Psoas muscle (tissue), 8 donors: ENCODE data around the gene UBE2QL1. TPM values are rescaled to one million over a fixed set of nuclear protein-coding genes. Genes with fewer than 3 reads are reported as not detected.

ENCODE experiments used
- ATAC-seq, 4 donors: fragments of 200-7000 bp; cut with Tn5 transposase; one replicate each; pipeline ENCODE4 v1.9.1; 2020; ENCODE audit warnings: moderate library complexity in 3 of 4, mild to moderate bottlenecking in 2 of 4
- DNase-seq, 2 donors: peaks; one replicate each; pipeline ENCODE4 v3.0.0-alpha.2; 2020
- H3K27ac ChIP-seq: fragments of 200-600 bp; one replicate; pipeline ENCODE4 v1.8.0; 2022
- H3K27me3 ChIP-seq, 3 donors: fragments of 200-600 bp in 1 of 3; one replicate each; pipeline versions ENCODE4 v1.6.1 to v1.8.0; 2013 to 2022; ENCODE audit warnings: low read length in 2 of 3, mild to moderate bottlenecking in 2 of 3, moderate library complexity in 1 of 3; ENCODE audit not compliant: insufficient read depth in 3 of 3
- H3K36me3 ChIP-seq, 2 donors: fragments of 200-600 bp in 1 of 2; one replicate each; pipeline versions ENCODE4 v1.6.1 to v1.8.0; 2013 to 2022; ENCODE audit warnings: low read depth in 1 of 2, mild to moderate bottlenecking in 1 of 2, moderate library complexity in 1 of 2; ENCODE audit not compliant: insufficient read depth in 1 of 2
- H3K4me1 ChIP-seq: fragments of 200-600 bp; one replicate; pipeline ENCODE4 v1.8.0; 2022
- H3K4me3 ChIP-seq: fragments of 200-600 bp; one replicate; pipeline ENCODE4 v1.8.0; 2022; ENCODE audit warnings: mild to moderate bottlenecking
- H3K9me3 ChIP-seq: fragments of 200-600 bp; one replicate; pipeline ENCODE4 v1.8.0; 2022
- WGBS, 3 donors: extraction: QIAGEN DNeasy Blood & Tissue Kit; methylation state at CpG; one replicate each; pipeline versions ENCODE4 v1.1.6 to v1.1.7; 2013; 5-methylcytosine and 5-hydroxymethylcytosine counted together
- intact Hi-C, 2 donors: fragments of 100-400 bp; cut with DNase I; formaldehyde crosslinking; loops; one replicate each; pipeline versions ENCODE4 v1.11.0 to v1.14.2; 2022
- long read RNA-seq, 2 donors: library from polyadenylated mRNA; unstranded; transcript quantifications; one replicate each; pipeline ENCODE4 v2.0.0, GENCODE V29; 2021
- polyA plus RNA-seq, 3 donors: library from polyadenylated mRNA; stranded (reverse); fragments of 200-250 nt; gene quantifications; one replicate each; pipeline ENCODE4 v1.2.3, GENCODE V29; 2013
- total RNA-seq, 4 donors: library from RNA; stranded (reverse); fragmentation: NEBNext Ultra II Directional in 2 of 4; extraction: Animal tissue kit (Norgen Biotek cat#: 25700) in 2 of 4; gene quantifications; one replicate each; pipeline versions ENCODE4 v1.2.1 to v1.2.4, GENCODE V29; 2021 to 2023
- TF ChIP-seq, protein P1 (sequence below): fragments of 200-600 bp; IDR thresholded peaks from one replicate; pipeline ENCODE4 v1.8.0; 2022; ENCODE audit warnings: antibody characterized with exemption
- donor health status: healthy with polysubstance abuse.
- donor health status: DM: no; HTN: no; CAD: no; lungs with moderate emphysema.
- donor health status: Bipolar disorder and iron deficiency.
- donor health status: healthy.
- donor health status: DM: yes; HTN: yes; CAD: no.
- donor health status: DM: no; HTN: no; CAD: no.
- donor health status: DM: no; HTN: no; CAD: no.
- donor health status: DM: yes; HTN: yes; CAD: no.

UBE2QL1 gene, protein sequence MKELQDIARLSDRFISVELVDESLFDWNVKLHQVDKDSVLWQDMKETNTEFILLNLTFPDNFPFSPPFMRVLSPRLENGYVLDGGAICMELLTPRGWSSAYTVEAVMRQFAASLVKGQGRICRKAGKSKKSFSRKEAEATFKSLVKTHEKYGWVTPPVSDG
- 10 to 100 TPM; 12.9 to 96.2 (median 20.6) TPM for total RNA-seq
- polyA plus RNA-seq = 10 to 100 TPM in 2 of 3 donors, 1 to 10 TPM in 1; 3.2 to 63.4 (median 33.3) TPM
- long read RNA-seq, donor 1, full-length matches to known transcripts = 10 of 12 reads
- long read RNA-seq, donor 1, partial matches to known transcripts = 0 of 12 reads
- long read RNA-seq, donor 1, other reads (novel, unspliced or antisense) = 2 of 12 reads
- long read RNA-seq, donor 2, full-length matches to known transcripts = 77 of 96 reads
- long read RNA-seq, donor 2, partial matches to known transcripts = 0 of 96 reads
- long read RNA-seq, donor 2, other reads (novel, unspliced or antisense) = 19 of 96 reads

DNA sequence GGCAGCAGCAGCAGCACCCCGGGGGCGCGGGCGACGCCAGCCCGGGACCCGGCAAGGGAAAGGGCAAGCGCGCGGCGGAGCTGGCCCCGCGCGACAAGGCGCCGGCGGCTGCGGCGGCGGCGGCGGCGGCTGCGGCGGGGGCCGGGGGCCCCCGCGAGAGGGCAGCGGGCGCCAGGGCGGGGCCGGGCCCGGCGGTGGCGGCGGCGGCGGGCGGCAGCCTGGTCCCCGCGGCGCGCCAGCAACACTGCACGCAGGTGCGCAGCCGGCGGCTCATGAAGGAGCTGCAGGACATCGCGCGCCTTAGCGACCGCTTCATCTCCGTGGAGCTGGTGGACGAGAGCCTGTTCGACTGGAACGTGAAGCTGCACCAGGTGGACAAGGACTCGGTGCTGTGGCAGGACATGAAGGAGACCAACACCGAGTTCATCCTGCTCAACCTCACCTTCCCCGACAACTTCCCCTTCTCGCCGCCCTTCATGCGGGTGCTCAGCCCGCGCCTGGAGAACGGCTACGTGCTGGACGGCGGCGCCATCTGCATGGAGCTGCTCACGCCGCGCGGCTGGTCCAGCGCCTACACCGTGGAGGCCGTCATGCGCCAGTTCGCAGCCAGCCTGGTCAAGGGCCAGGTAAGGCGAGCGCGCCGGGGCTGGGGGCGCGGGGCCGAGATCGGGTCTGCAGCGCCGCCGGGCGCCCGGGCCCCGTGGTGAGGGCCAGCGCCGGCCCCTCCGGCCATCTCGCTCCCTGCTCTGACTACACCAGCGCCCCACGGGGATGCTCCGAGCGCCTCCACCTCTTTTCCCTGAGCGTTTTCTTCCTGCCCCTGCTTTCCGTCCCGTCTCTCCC, at the start of gene UBE2QL1:
Gene UBE2QL1, plus strand, starts transcription at position 238 of the 843 bp plus-strand sequence. Its CDS starts 35 bp downstream, at position 273.
- H3K9me3 ChIP-seq = no peaks in the 10 kb centered on the region
- H3K4me3 ChIP-seq = peak within 1 kb of the TSS; percentile 84
- H3K36me3 ChIP-seq = no peaks in the 10 kb centered on the region
- H3K4me1 ChIP-seq = peaks cover 32% of the 10 kb centered on the region
- peak in 1 of 2 donors; percentile 69 for DNase-seq
- intact Hi-C loops = loop anchor here (5.0 to 10.0 kb wide), 5 partner anchors 72 to 954 kb away; partner anchors contain the start of gene MED10 (in 2 of the 2)
- peak; percentile 37 to 63 (median 57) for ATAC-seq
- no peaks in the 10 kb centered on the region for H3K27me3 ChIP-seq
- TF ChIP-seq, protein P1, sequence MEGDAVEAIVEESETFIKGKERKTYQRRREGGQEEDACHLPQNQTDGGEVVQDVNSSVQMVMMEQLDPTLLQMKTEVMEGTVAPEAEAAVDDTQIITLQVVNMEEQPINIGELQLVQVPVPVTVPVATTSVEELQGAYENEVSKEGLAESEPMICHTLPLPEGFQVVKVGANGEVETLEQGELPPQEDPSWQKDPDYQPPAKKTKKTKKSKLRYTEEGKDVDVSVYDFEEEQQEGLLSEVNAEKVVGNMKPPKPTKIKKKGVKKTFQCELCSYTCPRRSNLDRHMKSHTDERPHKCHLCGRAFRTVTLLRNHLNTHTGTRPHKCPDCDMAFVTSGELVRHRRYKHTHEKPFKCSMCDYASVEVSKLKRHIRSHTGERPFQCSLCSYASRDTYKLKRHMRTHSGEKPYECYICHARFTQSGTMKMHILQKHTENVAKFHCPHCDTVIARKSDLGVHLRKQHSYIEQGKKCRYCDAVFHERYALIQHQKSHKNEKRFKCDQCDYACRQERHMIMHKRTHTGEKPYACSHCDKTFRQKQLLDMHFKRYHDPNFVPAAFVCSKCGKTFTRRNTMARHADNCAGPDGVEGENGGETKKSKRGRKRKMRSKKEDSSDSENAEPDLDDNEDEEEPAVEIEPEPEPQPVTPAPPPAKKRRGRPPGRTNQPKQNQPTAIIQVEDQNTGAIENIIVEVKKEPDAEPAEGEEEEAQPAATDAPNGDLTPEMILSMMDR = no peak
- 1% methylated on average over 37 to 100 of the region's 103 CpGs for WGBS, 3 donors
- peak within 1 kb of the TSS; percentile 91 for H3K27ac ChIP-seq

DNA sequence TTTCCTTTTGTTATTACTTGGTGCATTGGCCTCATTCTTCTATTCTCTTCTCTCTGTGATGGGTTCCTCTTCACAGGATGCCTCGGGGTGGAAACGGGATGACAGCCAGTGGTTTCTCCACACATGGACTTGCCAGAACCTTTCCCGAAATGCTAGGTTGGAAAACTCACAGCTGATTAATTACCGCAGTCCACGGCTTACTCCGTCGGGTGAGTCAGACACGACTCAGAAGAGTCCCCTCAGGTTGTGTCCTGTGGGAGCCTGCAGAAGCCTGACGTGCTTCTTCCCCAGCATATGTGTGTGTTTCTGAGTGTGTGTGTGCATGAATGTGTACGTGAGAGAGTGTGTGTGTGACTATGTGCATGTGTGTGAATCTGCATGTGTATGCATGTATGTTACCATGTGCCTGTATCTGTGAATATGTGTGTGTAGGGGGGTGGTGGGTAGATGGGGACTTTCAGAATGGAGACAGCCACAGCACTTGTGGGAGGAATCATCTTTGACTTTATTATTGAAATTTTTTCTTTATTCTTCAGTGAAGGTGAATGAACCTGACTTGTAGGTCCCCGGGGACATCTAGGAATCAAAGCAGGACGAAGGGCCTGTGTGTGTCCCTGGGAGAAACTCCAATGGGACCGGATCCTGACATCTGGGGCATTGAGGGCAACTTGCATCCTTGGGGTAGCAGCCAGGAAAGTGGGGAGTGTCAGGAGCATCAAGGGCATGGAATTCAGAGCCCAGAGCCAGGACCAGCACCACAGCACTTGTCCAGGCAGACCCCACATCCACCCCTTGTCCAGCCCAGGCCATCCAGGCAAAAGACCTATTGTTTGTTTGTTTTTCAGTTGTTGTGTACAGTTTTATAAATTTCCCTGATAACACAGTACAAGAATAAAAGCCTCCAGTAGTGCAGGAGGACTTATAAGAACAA, 48.4 kb upstream of the UBE2QL1 start:
- Histone ChIP-seq H3K27me3 (peaks cover 0 to 2% (median 0%) of the 10 kb centered on the region in 3 donors), H3K4me1 (no peaks in the 10 kb centered on the region), H3K9me3 (no peaks in the 10 kb centered on the region), H3K27ac (no peak overlapping the region), H3K4me3 (no peak overlapping the region), H3K36me3 (no peaks in the 10 kb centered on the region)
- ATAC-seq = no peak
- 33 to 46% (median 35%) methylated on average over 13 of the region's 13 CpGs for WGBS, 3 donors
- TF ChIP-seq, protein P1 = no peak
- no peak for DNase-seq
- intact Hi-C loops = no loop called here

DNA sequence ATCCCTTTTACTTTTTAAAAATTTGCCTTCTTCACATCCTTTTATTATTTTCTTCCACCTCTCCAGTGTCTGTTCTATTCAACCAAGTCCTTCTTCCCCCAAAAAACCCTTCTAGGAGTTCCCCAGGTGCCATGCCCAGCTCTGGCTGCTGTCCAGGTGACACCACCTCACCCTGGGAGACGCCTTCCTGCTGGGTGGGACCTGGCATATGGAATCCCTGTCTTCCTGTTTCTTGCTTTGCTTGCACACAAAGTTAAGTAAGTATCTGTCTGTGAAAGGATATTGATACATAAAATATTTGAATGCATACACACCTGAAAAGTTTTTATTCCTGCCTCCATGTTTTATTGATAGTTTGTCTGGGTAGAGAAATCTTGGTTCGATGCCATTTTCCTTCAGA, 47.2 kb upstream of the UBE2QL1 start:
- H3K27ac ChIP-seq = no peak overlapping the region
- H3K9me3 ChIP-seq = no peaks in the 10 kb centered on the region
- H3K4me1 ChIP-seq = no peaks in the 10 kb centered on the region
- intact Hi-C loops = no loop called here
- TF ChIP-seq, protein P1 = no peak
- no peak overlapping the region for H3K4me3 ChIP-seq
- DNase-seq (no peak), ATAC-seq (no peak)
- H3K27me3 ChIP-seq = peaks cover 0 to 2% (median 0%) of the 10 kb centered on the region in 3 donors
- H3K36me3 ChIP-seq = no peaks in the 10 kb centered on the region
- WGBS, 3 donors = 75 to 87% (median 81%) methylated on average over 2 of the region's 2 CpGs

DNA sequence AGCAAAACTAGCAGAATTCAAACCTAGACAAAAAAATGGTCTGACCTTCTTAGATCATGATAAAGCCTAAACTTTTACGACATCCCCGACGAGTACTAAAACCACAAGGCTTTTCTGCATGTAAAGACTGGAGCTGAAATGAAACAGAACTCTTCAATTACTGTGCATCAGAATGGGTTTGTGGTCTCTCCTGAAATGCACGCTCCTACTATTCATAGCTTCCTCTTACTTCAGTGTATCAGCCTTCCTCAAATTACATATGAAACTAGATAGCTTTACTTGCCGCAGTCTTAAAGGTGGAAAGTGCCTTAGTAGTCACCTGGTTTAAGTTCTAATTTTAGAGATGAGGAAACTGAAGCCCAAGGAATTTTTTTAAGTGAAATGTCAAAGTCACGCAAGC, 45.7 kb upstream of the UBE2QL1 start:
- Histone ChIP-seq H3K36me3 (no peaks in the 10 kb centered on the region), H3K9me3 (no peaks in the 10 kb centered on the region), H3K27ac (no peak overlapping the region), H3K4me1 (no peaks in the 10 kb centered on the region), H3K4me3 (no peak overlapping the region), H3K27me3 (peaks cover 0 to under 1% (median 0%) of the 10 kb centered on the region in 3 donors)
- ATAC-seq (peak in 1 of 4 donors; percentile 48), DNase-seq (no peak)
- TF ChIP-seq, protein P1 = no peak
- WGBS, 3 donors = 46 to 55% (median 47%) methylated on average over 6 of the region's 6 CpGs
- intact Hi-C loops = no loop called here
